HCT116 (cell line): ENCODE measurements around the gene MSRB3. TPM values are rescaled to one million over a fixed set of nuclear protein-coding genes. Genes with fewer than 3 reads are reported as not detected.

Experiments
- ATAC-seq: fragments of 200-7000 bp; cut with Tn5 transposase; 2 replicates; pipeline ENCODE4 v1.9.1; 2020; ENCODE audit warnings: mild to moderate bottlenecking, moderate library complexity
- BruUV-seq: library from RNA; stranded (reverse); fragments of 400-500 nt; replicated peaks from 2 replicates; lab custom pipeline; 2021; lab: Mats Ljungman, UMichigan
- CTCF ChIA-PET: fragments of 300-600 bp; sonication (Branson Sonifier 250); formaldehyde crosslinking; loops from one replicate; lab custom pipeline; 2021; ENCODE audit warnings: antibody characterized with exemption; lab: Charles Lee
- POLR2A ChIA-PET: fragments of 300-600, 350-600 bp; sonication (Branson Sonifier 250); formaldehyde crosslinking; loops from one replicate; lab custom pipeline; 2021; ENCODE audit warnings: antibody characterized with exemption; lab: Charles Lee
- RAD21 ChIA-PET, 2 experiments: fragments of 300-600 bp; sonication (Branson Sonifier 250); formaldehyde crosslinking; loops; one replicate each; lab custom pipeline; 2023; ENCODE audit warnings: low total read pairs in 2 of 2; ENCODE audit not compliant: uncharacterized antibody in 2 of 2, unreplicated experiment in 2 of 2, low non-redundant PET in 1 of 2; lab: Charles Lee
- DNase-seq: peaks from one replicate; pipeline ENCODE4 v3.0.0-alpha.2; 2010; ENCODE audit warnings: low read depth, low spot score
- H2AFZ ChIP-seq: fragments of 200-600 bp; shearing (Covaris generic), sonication (generic); 2 replicates; pipeline ENCODE4 v1.6.1; 2017; ENCODE audit warnings: low read depth, mixed run types, mixed read lengths, antibody characterized with exemption, low read length; ENCODE audit not compliant: poor library complexity, severe bottlenecking
- H3K27ac ChIP-seq: 2 replicates; pipeline ENCODE4 v1.5.1; 2012; ENCODE audit warnings: low read depth, low read length
- H3K27me3 ChIP-seq: fragments of 200-600 bp; sonication (generic); 2 replicates; pipeline ENCODE4 v1.6.1; 2016; ENCODE audit warnings: mixed run types, low read length, mixed read lengths; ENCODE audit not compliant: insufficient read depth
- H3K36me3 ChIP-seq, 2 experiments: fragments of 200-500 bp in 1 of 2; fragments of 200-600 bp in 1 of 2; sonication (Bioruptor generic) in 1 of 2; sonication (generic) in 1 of 2; 2 replicates each; pipeline versions ENCODE4 v1.5.1 to v1.6.1; 2014 to 2016; ENCODE audit warnings: low read length in 2 of 2, inconsistent platforms in 1 of 2, mixed read lengths in 1 of 2, mixed run types in 1 of 2; ENCODE audit not compliant: insufficient read depth in 2 of 2, control insufficient read depth in 1 of 2
- H3K4me1 ChIP-seq, 2 experiments: fragments of 200-600 bp in 1 of 2; sonication (generic) in 1 of 2; 2 replicates each; pipeline versions ENCODE4 v1.5.1 to v1.6.1; 2012 to 2017; ENCODE audit warnings: low read length in 2 of 2, inconsistent platforms in 1 of 2, mild to moderate bottlenecking in 1 of 2, mixed read lengths in 1 of 2, mixed run types in 1 of 2, moderate library complexity in 1 of 2; ENCODE audit not compliant: insufficient read depth in 2 of 2, control insufficient read depth in 1 of 2
- H3K4me2 ChIP-seq: fragments of 200-600 bp; sonication (generic); 2 replicates; pipeline ENCODE4 v1.6.1; 2017; ENCODE audit warnings: mixed run types, low read length, mixed read lengths
- H3K4me3 ChIP-seq, 2 experiments: fragments of 200-600 bp in 1 of 2; sonication (generic) in 1 of 2; replicated peaks in 1 of 2; 2 replicates each; pipeline ENCODE4 v1.5.1; 2011 to 2016; ENCODE audit warnings: low read length in 2 of 2, control low read depth in 1 of 2, low read depth in 1 of 2, mild to moderate bottlenecking in 1 of 2, mixed read lengths in 1 of 2, mixed run types in 1 of 2
- H3K79me2 ChIP-seq: fragments of 200-600 bp; sonication (generic); 2 replicates; pipeline ENCODE4 v1.6.1; 2017; ENCODE audit warnings: mild to moderate bottlenecking, mixed run types, low read length, moderate library complexity, mixed read lengths; ENCODE audit not compliant: insufficient read depth
- H3K9ac ChIP-seq: fragments of 200-600 bp; sonication (generic); 2 replicates; pipeline ENCODE4 v1.6.1; 2016; ENCODE audit warnings: low read length, mixed read lengths
- H3K9me2 ChIP-seq: fragments of 200-600 bp; sonication (generic), shearing (Covaris generic); 2 replicates; pipeline ENCODE4 v1.6.1; 2017; ENCODE audit warnings: mixed run types, mild to moderate bottlenecking, moderate library complexity; ENCODE audit not compliant: insufficient read depth
- H3K9me3 ChIP-seq, 2 experiments: fragments of 200-500 bp in 1 of 2; fragments of 200-600 bp in 1 of 2; sonication (Bioruptor generic) in 1 of 2; sonication (generic) in 1 of 2; 2 replicates each; pipeline ENCODE4 v1.6.1; 2014 to 2017; ENCODE audit warnings: low read length in 2 of 2, mixed read lengths in 2 of 2, inconsistent platforms in 1 of 2, low read depth in 1 of 2, mild to moderate bottlenecking in 1 of 2, mixed run types in 1 of 2, moderate library complexity in 1 of 2; ENCODE audit not compliant: control insufficient read depth in 1 of 2, insufficient read depth in 1 of 2
- H4K20me1 ChIP-seq: fragments of 200-600 bp; sonication (generic), shearing (Covaris generic); 2 replicates; pipeline ENCODE4 v1.6.1; 2017; ENCODE audit warnings: mixed run types, mild to moderate bottlenecking, moderate library complexity; ENCODE audit not compliant: insufficient read depth
- ATF3 ChIP-seq: IDR thresholded peaks from 2 replicates; pipeline ENCODE4 v1.6.1; 2012
- CEBPB ChIP-seq: IDR thresholded peaks from 2 replicates; pipeline ENCODE4 v1.6.1; 2012; ENCODE audit warnings: low read depth
- EGR1 ChIP-seq: IDR thresholded peaks from 2 replicates; pipeline ENCODE4 v1.6.1; 2012; ENCODE audit warnings: low read depth
- FOSL1 ChIP-seq: IDR thresholded peaks from 2 replicates; pipeline ENCODE4 v1.6.1; 2012; ENCODE audit warnings: low read depth
- JUND ChIP-seq: IDR thresholded peaks from 2 replicates; pipeline ENCODE4 v1.6.1; 2012
- POLR2A ChIP-seq: IDR thresholded peaks from 2 replicates; pipeline ENCODE4 v1.7.0; 2011; ENCODE audit warnings: borderline replicate concordance; ENCODE audit not compliant: insufficient read depth, insufficient read length; ENCODE audit errors: extremely low read depth
- POLR2AphosphoS5 ChIP-seq: IDR thresholded peaks from 2 replicates; pipeline ENCODE4 v1.6.1; 2011; ENCODE audit warnings: mild to moderate bottlenecking, low read depth, low read length, moderate library complexity
- RAD21 ChIP-seq: IDR thresholded peaks from 2 replicates; pipeline ENCODE4 v1.6.1; 2012; ENCODE audit warnings: low read depth, mild to moderate bottlenecking
- REST ChIP-seq: IDR thresholded peaks from 2 replicates; pipeline ENCODE4 v1.6.1; 2012; ENCODE audit warnings: low read depth
- SIN3A ChIP-seq: IDR thresholded peaks from 2 replicates; pipeline ENCODE4 v1.6.1; 2012; ENCODE audit warnings: low read depth
- SP1 ChIP-seq: IDR thresholded peaks from 2 replicates; pipeline ENCODE4 v1.6.1; 2012; ENCODE audit warnings: low read depth
- SRF ChIP-seq: IDR thresholded peaks from 2 replicates; pipeline ENCODE4 v1.6.1; 2012; ENCODE audit warnings: low read depth
- TCF7L2 ChIP-seq: IDR thresholded peaks from 2 replicates; pipeline ENCODE4 v1.7.0; 2011; ENCODE audit warnings: borderline replicate concordance, inconsistent platforms; ENCODE audit not compliant: insufficient read depth, insufficient read length; ENCODE audit errors: extremely low read depth
- YY1 ChIP-seq: IDR thresholded peaks from 2 replicates; pipeline ENCODE4 v1.6.1; 2011; ENCODE audit warnings: low read length, low read depth, moderate library complexity, mild to moderate bottlenecking; ENCODE audit not compliant: insufficient replicate concordance; ENCODE audit errors: extremely low read depth
- ZFX ChIP-seq: fragments of 450-650 bp; IDR thresholded peaks from 2 replicates; pipeline ENCODE4 v1.6.1; 2017
- intact Hi-C: fragments of 100-400 bp; cut with micrococcal nuclease; formaldehyde crosslinking; loops from 2 replicates; pipeline ENCODE4 v1.10.0; 2022
- total RNA-seq: library from RNA; stranded (reverse); gene quantifications from one replicate; pipeline ENCODE4 v1.2.1, GENCODE V29; 2021; ENCODE audit not compliant: unreplicated experiment
- TF ChIP-seq, protein P1 (sequence below): IDR thresholded peaks from 2 replicates; pipeline ENCODE4 v1.6.1; 2012

MSRB3 gene
- total RNA-seq, 1 experiment from 2014 or later = 8.2 TPM

DNA sequence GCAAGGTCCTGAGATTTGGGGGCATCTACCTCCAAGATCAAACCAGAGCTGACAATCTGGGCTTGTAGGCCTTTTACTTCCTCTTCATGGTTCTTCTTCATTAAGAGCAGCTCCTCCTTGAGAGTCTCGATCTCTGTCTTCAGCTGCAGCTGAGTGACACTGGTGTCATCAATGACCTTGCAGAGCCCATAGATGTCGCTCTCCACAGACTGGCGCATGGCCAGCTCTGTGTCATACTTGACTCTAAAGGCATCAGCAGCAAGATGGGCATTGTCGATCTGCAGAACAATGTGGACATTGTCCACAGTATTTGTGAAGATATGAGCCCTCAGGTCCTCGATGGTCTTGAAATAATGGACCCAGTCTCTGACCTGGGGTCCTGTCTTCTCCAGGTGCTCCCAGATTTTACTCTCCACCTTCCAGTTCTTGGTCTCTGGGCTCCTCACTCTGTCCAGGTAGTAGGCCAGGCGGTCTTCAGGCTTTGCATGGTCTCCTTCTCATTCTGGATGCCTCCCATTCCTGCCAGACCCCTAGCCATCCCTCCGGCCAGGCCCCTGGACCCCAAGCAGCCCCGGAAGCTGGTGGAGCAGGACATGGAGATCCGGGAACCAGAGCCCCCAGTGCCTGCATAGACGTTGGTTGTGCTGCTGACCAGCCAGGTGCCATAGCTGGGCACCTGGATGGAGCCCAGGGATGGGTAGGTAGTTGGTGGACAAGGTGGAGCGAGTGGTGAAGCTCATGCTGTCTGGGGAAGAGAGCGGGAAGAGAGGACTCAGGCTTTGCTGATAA is 141.0 kb downstream of the MSRB3 start:
- CTCF ChIA-PET = no interaction called here
- BruUV-seq = no TSS peak
- no peak overlapping the region for H3K9ac ChIP-seq

More for the DNA sequence above, 141.0 kb downstream of the MSRB3 start:
- intact Hi-C loops = no loop called here
- DNase-seq (no peak), ATAC-seq (no peak)
- H3K4me2 ChIP-seq = no peak overlapping the region
- TF ChIP-seq ZFX (no peak), JUND (no peak), SP1 (no peak), ATF3 (no peak), REST (no peak), TCF7L2 (no peak), SRF (no peak), POLR2A (no peak), RAD21 (no peak), EGR1 (no peak), YY1 (no peak), CEBPB (no peak), FOSL1 (no peak), SIN3A (no peak), POLR2AphosphoS5 (no peak)
- TF ChIP-seq, protein P1, sequence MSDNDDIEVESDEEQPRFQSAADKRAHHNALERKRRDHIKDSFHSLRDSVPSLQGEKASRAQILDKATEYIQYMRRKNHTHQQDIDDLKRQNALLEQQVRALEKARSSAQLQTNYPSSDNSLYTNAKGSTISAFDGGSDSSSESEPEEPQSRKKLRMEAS = no peak
- TF ChIP-seq, all 23 proteins: peak for 0
- no peak overlapping the region for H3K27ac ChIP-seq
- POLR2A ChIA-PET = no interaction called here
- H3K9me3 ChIP-seq = peaks cover 0 to 13% of the 10 kb centered on the region in 2 experiments; a peak in 2 of 4 replicates
- H3K27me3 ChIP-seq = no peaks in the 10 kb centered on the region
- RAD21 ChIA-PET = no interaction called here
- H2AFZ ChIP-seq = no peak overlapping the region
- H3K4me1 ChIP-seq = peaks cover 0 to 19% of the 10 kb centered on the region in 2 experiments; a peak in 1 of 4 replicates
- no peaks in the 10 kb centered on the region for H3K79me2 ChIP-seq
- no peak overlapping the region for H3K4me3 ChIP-seq
- no peaks in the 10 kb centered on the region for H4K20me1 ChIP-seq
- peaks cover 0 to 37% of the 10 kb centered on the region in 2 experiments; a peak in 2 of 4 replicates for H3K36me3 ChIP-seq
- no peaks in the 10 kb centered on the region for H3K9me2 ChIP-seq
